ACC112 (cell line): Measurements from ENCODE around the gene SAMD14.

ENCODE experiments used
- H2AFZ ChIP-seq: fragments of 200-600 bp; sonication (generic); one replicate; pipeline ENCODE4 v1.6.0; 2017; ENCODE audit warnings: antibody characterized with exemption, low read length; ENCODE audit not compliant: unreplicated experiment
- H3K27ac ChIP-seq: fragments of 200-600 bp; sonication (generic); 2 replicates; pipeline ENCODE4 v1.5.1; 2014; ENCODE audit warnings: low read depth, mild to moderate bottlenecking, antibody characterized with exemption, low read length, moderate library complexity
- H3K27me3 ChIP-seq: fragments of 200-600 bp; sonication (generic); 2 replicates; pipeline ENCODE4 v1.6.1; 2014; ENCODE audit warnings: mild to moderate bottlenecking, antibody characterized with exemption, low read length, moderate library complexity, mixed read lengths; ENCODE audit not compliant: insufficient read depth
- H3K36me3 ChIP-seq: fragments of 200-600 bp; sonication (generic); 2 replicates; pipeline ENCODE4 v1.6.1; 2016; ENCODE audit warnings: mild to moderate bottlenecking, antibody characterized with exemption, low read length, moderate library complexity, mixed read lengths; ENCODE audit not compliant: insufficient read depth
- H3K4me1 ChIP-seq: fragments of 200-600 bp; sonication (generic); one replicate; pipeline ENCODE4 v1.6.1; 2016; ENCODE audit warnings: low read length, mixed read lengths; ENCODE audit not compliant: insufficient read depth, unreplicated experiment, control insufficient read depth
- H3K4me3 ChIP-seq: fragments of 200-600 bp; sonication (generic); 2 replicates; pipeline ENCODE4 v1.5.1; 2014; ENCODE audit warnings: mild to moderate bottlenecking, low read depth, low read length
- H3K79me2 ChIP-seq: fragments of 200-600 bp; sonication (generic); one replicate; pipeline ENCODE4 v1.6.0; 2016; ENCODE audit warnings: low read length; ENCODE audit not compliant: control insufficient read depth, unreplicated experiment, insufficient read depth

The SAMD14 gene

DNA sequence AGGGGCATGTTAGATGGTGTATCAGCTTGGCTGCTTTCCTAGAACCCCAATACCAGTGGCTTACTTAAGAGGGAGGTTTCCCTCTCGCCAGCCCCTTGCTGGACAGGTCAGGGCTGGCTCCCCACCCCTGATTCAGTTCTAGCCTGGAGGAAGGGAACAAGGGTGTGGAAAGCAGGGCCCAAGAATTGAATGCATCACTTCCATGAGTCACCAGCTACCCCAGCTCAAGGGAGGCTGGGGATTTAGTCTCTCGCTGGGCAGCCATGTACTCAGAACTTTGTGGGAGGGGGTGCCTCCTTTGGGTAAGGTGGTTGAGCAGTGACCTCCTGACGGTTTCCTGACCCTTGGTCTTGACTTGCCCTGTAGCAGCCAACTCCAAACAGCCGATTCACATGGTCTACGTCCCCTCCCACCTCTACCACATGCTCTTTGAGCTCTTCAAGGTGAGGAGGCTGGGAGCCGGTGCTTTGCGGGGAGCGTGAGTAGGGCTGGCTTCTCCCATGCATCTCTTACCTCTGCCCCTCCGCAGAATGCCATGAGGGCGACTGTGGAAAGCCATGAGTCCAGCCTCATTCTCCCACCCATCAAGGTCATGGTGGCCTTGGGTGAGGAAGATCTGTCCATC, 22.1 kb downstream of the SAMD14 start:
- H3K79me2 ChIP-seq, result no peaks in the 10 kb centered on the region
- H3K4me1 ChIP-seq, result peaks cover 11% of the 10 kb centered on the region
- no peak overlapping the region for H2AFZ ChIP-seq
- no peak overlapping the region for H3K27ac ChIP-seq
- no peaks in the 10 kb centered on the region for H3K36me3 ChIP-seq
- H3K4me3 ChIP-seq, result no peak overlapping the region
- no peaks in the 10 kb centered on the region for H3K27me3 ChIP-seq

- Histone ChIP-seq H2AFZ (no peak overlapping the region), H3K4me1 (peaks cover 20% of the 10 kb centered on the region), H3K4me3 (no peak overlapping the region), H3K27me3 (no peaks in the 10 kb centered on the region), H3K27ac (no peak overlapping the region), H3K79me2 (no peaks in the 10 kb centered on the region), H3K36me3 (no peaks in the 10 kb centered on the region)
Observed at GRCh38 chr17:50106393-50107131, 23.4 kb downstream of the SAMD14 start.

GRCh38 chr17:50105811-50106210, 24.1 kb downstream of the SAMD14 start:
- Histone ChIP-seq H3K27me3 (no peaks in the 10 kb centered on the region), H3K4me1 (peaks cover 24% of the 10 kb centered on the region), H3K27ac (no peak overlapping the region), H2AFZ (no peak overlapping the region), H3K4me3 (no peak overlapping the region), H3K36me3 (no peaks in the 10 kb centered on the region), H3K79me2 (no peaks in the 10 kb centered on the region)

- Histone ChIP-seq H3K27me3 (no peaks in the 10 kb centered on the region), H3K36me3 (no peaks in the 10 kb centered on the region), H3K79me2 (no peaks in the 10 kb centered on the region), H3K27ac (no peak overlapping the region), H2AFZ (no peak overlapping the region), H3K4me1 (peaks cover 24% of the 10 kb centered on the region), H3K4me3 (no peak overlapping the region)
Observed at GRCh38 chr17:50103941-50104340, 26.0 kb downstream of the SAMD14 start.

DNA sequence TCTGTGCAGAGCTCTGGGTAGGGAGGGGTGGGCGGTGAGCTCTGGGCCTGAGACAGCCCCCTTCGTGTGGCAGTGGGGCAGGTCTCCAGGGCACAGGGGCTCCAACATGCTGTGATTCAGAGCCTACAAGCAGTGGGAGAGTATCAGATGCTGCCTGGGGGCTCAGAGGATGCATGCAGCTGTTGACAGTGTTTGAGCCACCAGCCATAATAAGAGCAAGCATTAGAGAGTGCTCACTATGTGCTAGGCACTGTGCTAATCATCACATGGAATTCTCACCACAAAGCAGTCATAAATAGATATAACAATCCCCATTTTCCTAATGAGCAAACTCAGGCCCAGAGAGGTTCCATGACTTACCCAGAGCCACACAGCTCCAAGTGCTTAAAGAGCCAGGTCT, 26.7 kb downstream of the SAMD14 start:
- no peaks in the 10 kb centered on the region for H3K36me3 ChIP-seq
- no peak overlapping the region for H2AFZ ChIP-seq
- no peaks in the 10 kb centered on the region for H3K79me2 ChIP-seq
- no peaks in the 10 kb centered on the region for H3K27me3 ChIP-seq
- H3K27ac ChIP-seq, result no peak overlapping the region
- no peak overlapping the region for H3K4me3 ChIP-seq
- H3K4me1 ChIP-seq, result peaks cover 23% of the 10 kb centered on the region

- Histone ChIP-seq H3K36me3 (no peaks in the 10 kb centered on the region), H2AFZ (no peak overlapping the region), H3K27ac (no peak overlapping the region)
Observed at GRCh38 chr17:50102164-50102991, 27.6 kb downstream of the SAMD14 start.

GRCh38 chr17:50101346-50102163, 28.4 kb downstream of the SAMD14 start:
- no peaks in the 10 kb centered on the region for H3K36me3 ChIP-seq
- H3K27me3 ChIP-seq, result no peaks in the 10 kb centered on the region
- no peak overlapping the region for H3K27ac ChIP-seq
- no peaks in the 10 kb centered on the region for H3K79me2 ChIP-seq
- H3K4me1 ChIP-seq, result peaks cover 13% of the 10 kb centered on the region
- H3K4me3 ChIP-seq, result no peak overlapping the region
- H2AFZ ChIP-seq, result no peak overlapping the region

More at GRCh38 chr17:50102164-50102991, 27.6 kb downstream of the SAMD14 start:
- Histone ChIP-seq H3K4me1 (peaks cover 14% of the 10 kb centered on the region), H3K4me3 (no peak overlapping the region), H3K79me2 (no peaks in the 10 kb centered on the region), H3K27me3 (no peaks in the 10 kb centered on the region)

GRCh38 chr17:50100921-50101345, 29.0 kb downstream of the SAMD14 start:
- H3K4me1 ChIP-seq, result peaks cover 15% of the 10 kb centered on the region
- no peak overlapping the region for H2AFZ ChIP-seq
- no peaks in the 10 kb centered on the region for H3K79me2 ChIP-seq
- H3K36me3 ChIP-seq, result no peaks in the 10 kb centered on the region
- H3K4me3 ChIP-seq, result no peak overlapping the region
- no peak overlapping the region for H3K27ac ChIP-seq
- no peaks in the 10 kb centered on the region for H3K27me3 ChIP-seq

DNA sequence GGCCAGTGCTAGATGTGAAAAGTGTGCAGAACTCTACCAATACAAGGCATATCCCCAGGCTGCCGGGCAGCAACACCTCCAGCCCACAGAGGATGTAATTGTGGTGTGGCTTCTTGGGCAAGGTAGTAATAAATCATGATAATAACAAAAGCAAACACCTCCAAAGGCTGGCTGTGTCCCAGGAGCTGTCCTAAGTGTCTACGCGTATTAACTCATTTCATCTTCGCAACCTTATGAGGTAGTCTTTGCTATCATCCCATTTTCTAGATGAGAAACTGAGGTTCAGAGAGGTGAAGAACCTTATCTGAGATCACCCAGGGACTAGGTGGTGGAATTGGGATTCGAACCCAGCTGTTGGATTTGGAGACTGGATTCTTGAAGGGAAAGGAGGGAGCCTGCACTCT, 29.5 kb downstream of the SAMD14 start:
- H3K4me1 ChIP-seq, result peaks cover 17% of the 10 kb centered on the region

GRCh38 chr17:50099003-50099402, 31.0 kb downstream of the SAMD14 start:
- Histone ChIP-seq H3K4me1 (peaks cover 22% of the 10 kb centered on the region), H2AFZ (no peak overlapping the region), H3K27ac (no peak overlapping the region), H3K79me2 (no peaks in the 10 kb centered on the region), H3K4me3 (no peak overlapping the region), H3K36me3 (no peaks in the 10 kb centered on the region), H3K27me3 (no peaks in the 10 kb centered on the region)

More for the DNA sequence above, 29.5 kb downstream of the SAMD14 start:
- Histone ChIP-seq H3K4me3 (no peak overlapping the region), H3K36me3 (no peaks in the 10 kb centered on the region), H3K27me3 (no peaks in the 10 kb centered on the region), H2AFZ (no peak overlapping the region), H3K79me2 (no peaks in the 10 kb centered on the region), H3K27ac (no peak overlapping the region)
